Stimulated activated CD8-positive, alpha-beta memory T cell treated with anti-CD3 and anti-CD28 coated beads, Interleukin-4, amount 100 ng/mL, for 1 hour (primary cell): ENCODE results near the gene MAD1L1.
"Not testable (repeated sequence)": the region's sequence is repeated elsewhere in the genome, so short reads cannot be mapped to it uniquely, and the experiment has no call there.

Experiments
- DNase-seq, 2 donors: peaks; one replicate each; pipeline ENCODE4 v3.0.0-alpha.2; 2020; ENCODE audit warnings: low read depth in 2 of 2, low spot score in 1 of 2

MAD1L1 gene

GRCh38 chr7:1990001-1990670, 242.6 kb downstream of the MAD1L1 start:
- DNase-seq = no peak

GRCh38 chr7:1989049-1989860, 243.5 kb downstream of the MAD1L1 start:
- no peak for DNase-seq

- no peak for DNase-seq
Measured at GRCh38 chr7:1988533-1988930, 244.2 kb downstream of the MAD1L1 start.

GRCh38 chr7:1987591-1988532, 244.9 kb downstream of the MAD1L1 start:
- DNase-seq = no peak

- no peak for DNase-seq
Measured at GRCh38 chr7:1987084-1987535, 245.6 kb downstream of the MAD1L1 start.

GRCh38 chr7:1986366-1987083, 246.2 kb downstream of the MAD1L1 start:
- DNase-seq = no peak

GRCh38 chr7:1985936-1986335, 246.8 kb downstream of the MAD1L1 start:
- DNase-seq = no peak

GRCh38 chr7:1985042-1985441, 247.7 kb downstream of the MAD1L1 start:
- no peak for DNase-seq

- no peak for DNase-seq
Measured at GRCh38 chr7:1981878-1982230, 250.9 kb downstream of the MAD1L1 start.

GRCh38 chr7:1981201-1981877, 251.4 kb downstream of the MAD1L1 start:
- DNase-seq = no peak

GRCh38 chr7:1979591-1980560, 252.9 kb downstream of the MAD1L1 start:
- DNase-seq = no peak

- no peak for DNase-seq
Measured at GRCh38 chr7:1978656-1979590, 253.8 kb downstream of the MAD1L1 start.

- no peak for DNase-seq
Measured at GRCh38 chr7:1977876-1978441, 254.8 kb downstream of the MAD1L1 start.

GRCh38 chr7:1977059-1977875, 255.5 kb downstream of the MAD1L1 start:
- no peak for DNase-seq

- DNase-seq = not testable (repeated sequence)
Measured at GRCh38 chr7:1976521-1976920, 256.2 kb downstream of the MAD1L1 start.

- no peak for DNase-seq
Measured at GRCh38 chr7:1975581-1975980, 257.2 kb downstream of the MAD1L1 start.

- no peak for DNase-seq
Measured at GRCh38 chr7:1975179-1975578, 257.6 kb downstream of the MAD1L1 start.
